ENCODE data around the gene PITPNM3.

GRCh38 chr17:6429266-6429665, 127.1 kb downstream of the PITPNM3 start:
- no peak for TF ChIP-seq CTCF (IDR thresholded peaks at IDR 0.05)
- TF ChIP-seq POLR2AphosphoS5 (IDR thresholded peaks at IDR 0.05) = no peak
- TF ChIP-seq POLR2A (IDR thresholded peaks at IDR 0.05) = no peak

All from gastroesophageal sphincter (tissue), 3 donors.